Activated CD4-positive, alpha-beta T cell treated with anti-CD3 and anti-CD28 coated beads, Interleukin-2, amount 50 U/mL, for 16 hours (primary cell): ENCODE measurements around the gene CHPF2.

Source experiments
- DNase-seq: peaks from one replicate; pipeline ENCODE4 v3.0.0-alpha.2; 2020

CHPF2 gene

DNA sequence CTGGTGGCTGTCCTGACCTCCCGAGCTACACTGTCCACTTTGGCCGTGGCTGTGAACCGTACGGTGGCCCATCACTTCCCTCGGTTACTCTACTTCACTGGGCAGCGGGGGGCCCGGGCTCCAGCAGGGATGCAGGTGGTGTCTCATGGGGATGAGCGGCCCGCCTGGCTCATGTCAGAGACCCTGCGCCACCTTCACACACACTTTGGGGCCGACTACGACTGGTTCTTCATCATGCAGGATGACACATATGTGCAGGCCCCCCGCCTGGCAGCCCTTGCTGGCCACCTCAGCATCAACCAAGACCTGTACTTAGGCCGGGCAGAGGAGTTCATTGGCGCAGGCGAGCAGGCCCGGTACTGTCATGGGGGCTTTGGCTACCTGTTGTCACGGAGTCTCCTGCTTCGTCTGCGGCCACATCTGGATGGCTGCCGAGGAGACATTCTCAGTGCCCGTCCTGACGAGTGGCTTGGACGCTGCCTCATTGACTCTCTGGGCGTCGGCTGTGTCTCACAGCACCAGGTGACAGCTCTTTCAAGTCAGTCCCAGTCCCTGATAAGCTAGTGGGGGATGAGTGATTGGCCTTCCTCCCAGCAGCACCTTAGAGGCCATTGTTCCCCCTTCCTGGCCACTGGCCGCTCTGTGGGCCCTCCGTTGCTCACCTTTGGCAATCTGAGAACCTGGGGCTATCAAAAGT is 3.0 kb downstream of the CHPF2 start:
- no peak for DNase-seq

DNA sequence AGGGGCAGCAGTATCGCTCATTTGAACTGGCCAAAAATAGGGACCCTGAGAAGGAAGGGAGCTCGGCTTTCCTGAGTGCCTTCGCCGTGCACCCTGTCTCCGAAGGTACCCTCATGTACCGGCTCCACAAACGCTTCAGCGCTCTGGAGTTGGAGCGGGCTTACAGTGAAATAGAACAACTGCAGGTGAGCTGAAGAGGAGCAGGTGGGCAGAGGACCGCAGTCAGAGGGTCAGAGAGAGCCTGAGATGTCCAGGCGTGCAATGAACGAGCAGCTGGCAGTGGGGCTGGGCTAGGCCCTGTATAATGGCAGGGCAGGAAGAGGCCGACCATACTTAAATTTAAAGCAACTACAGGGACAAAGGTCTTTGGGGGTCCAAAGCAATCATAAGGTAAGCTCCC is 4.1 kb downstream of the CHPF2 start:
- DNase-seq, result no peak

DNA sequence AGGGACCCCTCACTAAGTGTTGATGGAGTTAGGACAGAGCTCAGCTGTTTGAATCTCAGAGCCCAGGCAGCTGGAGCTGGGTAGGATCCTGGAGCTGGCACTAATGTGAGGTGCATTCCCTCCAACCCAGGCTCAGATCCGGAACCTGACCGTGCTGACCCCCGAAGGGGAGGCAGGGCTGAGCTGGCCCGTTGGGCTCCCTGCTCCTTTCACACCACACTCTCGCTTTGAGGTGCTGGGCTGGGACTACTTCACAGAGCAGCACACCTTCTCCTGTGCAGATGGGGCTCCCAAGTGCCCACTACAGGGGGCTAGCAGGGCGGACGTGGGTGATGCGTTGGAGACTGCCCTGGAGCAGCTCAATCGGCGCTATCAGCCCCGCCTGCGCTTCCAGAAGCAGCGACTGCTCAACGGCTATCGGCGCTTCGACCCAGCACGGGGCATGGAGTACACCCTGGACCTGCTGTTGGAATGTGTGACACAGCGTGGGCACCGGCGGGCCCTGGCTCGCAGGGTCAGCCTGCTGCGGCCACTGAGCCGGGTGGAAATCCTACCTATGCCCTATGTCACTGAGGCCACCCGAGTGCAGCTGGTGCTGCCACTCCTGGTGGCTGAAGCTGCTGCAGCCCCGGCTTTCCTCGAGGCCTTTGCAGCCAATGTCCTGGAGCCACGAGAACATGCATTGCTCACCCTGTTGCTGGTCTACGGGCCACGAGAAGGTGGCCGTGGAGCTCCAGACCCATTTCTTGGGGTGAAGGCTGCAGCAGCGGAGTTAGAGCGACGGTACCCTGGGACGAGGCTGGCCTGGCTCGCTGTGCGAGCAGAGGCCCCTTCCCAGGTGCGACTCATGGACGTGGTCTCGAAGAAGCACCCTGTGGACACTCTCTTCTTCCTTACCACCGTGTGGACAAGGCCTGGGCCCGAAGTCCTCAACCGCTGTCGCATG is 5.2 kb downstream of the CHPF2 start:
- DNase-seq, result no peak

DNA sequence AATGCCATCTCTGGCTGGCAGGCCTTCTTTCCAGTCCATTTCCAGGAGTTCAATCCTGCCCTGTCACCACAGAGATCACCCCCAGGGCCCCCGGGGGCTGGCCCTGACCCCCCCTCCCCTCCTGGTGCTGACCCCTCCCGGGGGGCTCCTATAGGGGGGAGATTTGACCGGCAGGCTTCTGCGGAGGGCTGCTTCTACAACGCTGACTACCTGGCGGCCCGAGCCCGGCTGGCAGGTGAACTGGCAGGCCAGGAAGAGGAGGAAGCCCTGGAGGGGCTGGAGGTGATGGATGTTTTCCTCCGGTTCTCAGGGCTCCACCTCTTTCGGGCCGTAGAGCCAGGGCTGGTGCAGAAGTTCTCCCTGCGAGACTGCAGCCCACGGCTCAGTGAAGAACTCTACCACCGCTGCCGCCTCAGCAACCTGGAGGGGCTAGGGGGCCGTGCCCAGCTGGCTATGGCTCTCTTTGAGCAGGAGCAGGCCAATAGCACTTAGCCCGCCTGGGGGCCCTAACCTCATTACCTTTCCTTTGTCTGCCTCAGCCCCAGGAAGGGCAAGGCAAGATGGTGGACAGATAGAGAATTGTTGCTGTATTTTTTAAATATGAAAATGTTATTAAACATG is 6.0 kb downstream of the CHPF2 start:
- no peak for DNase-seq

DNA sequence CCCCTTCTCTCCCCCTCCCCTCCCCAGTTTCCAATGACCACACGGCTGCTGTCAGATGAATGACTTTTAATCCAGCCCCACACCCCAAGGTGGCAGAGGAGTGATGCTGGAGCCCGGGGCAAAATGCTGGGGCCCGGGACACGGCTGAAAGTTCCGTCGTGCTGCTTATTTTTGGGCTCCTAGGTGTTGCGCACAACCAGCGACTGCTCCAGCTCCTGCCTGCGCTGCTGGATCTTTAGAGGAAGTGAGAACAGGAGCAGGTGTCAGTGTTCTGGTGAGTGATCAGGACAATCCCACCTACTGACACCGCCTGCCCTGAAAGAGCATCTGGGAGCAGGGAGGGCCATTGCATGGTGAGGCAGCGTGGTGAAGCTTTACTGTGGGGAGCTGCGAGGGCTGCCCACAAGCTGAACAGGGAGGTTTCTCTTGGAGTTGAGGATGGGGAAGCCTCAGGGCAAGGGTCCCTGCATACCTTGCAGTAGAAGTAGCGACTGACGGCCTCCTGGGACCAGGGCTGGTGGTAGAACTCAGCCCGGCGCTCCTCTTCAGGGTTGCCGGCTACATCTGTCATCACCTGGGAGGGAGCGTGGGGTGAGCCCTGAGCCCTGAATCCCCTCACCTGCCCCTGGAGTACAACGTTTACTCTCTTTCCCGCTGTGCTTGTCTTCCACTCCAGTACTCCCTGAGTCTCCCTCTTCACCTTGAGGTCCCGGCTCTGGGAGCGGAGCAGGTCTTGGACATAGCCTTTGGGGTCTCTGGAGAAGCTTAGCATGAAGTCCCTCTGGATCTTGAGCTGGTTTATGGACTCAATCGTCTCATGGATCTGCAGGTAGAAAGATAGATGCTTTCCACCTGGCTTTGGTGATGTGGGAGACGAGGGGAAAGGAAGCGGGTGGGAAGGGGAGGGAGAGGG is 6.9 kb downstream of the CHPF2 start:
- no peak for DNase-seq

DNA sequence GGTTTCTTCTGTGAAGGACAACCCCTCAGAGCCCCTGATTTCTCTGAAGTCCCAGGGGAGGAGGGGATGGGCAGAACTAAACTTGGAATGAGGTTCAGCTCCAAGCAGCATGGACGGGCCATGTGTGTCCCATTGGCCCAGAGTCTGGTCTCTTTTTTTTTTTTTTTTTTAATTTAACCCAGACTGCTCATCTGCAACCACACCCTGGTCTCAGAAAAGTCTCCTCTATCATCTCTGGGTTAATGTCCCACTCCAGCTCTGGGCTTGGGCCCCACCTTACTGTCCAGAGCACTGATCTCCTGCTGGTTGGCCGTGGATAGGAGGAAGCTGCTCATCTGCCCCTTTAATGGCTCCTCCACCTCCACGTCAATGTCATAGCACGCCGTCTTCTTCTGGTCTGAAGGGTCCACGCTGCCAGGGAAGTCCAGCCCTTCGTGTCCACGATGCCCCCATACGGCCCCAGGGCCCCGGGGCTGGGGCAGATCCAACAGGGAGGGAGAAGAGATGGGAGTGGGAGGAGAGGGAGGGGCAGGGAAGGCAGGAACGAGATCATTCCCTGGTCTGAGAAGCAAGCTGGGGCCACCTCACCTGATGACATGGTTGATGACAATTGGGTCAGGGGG is 7.7 kb downstream of the CHPF2 start:
- DNase-seq, result no peak

DNA sequence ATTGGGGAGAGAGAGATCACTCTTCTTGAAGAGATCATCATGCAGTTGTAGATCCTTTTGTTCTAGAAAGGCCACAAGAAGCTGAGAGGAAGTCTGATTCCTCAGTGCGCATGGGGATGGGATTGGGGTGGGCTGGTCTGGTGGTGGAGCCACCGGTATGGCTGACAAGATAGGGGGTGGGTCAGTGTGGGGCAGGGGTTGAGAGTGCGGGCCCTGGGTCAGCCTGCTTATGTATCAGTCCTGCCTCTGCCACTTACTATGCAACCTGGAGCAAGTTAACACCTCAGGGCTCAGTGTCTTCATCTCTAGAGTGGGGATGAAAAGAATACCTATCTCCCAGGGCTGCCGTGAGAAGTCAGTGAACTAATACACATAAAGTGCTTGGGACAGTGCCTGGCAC is 8.3 kb downstream of the CHPF2 start:
- DNase-seq, result no peak

DNA sequence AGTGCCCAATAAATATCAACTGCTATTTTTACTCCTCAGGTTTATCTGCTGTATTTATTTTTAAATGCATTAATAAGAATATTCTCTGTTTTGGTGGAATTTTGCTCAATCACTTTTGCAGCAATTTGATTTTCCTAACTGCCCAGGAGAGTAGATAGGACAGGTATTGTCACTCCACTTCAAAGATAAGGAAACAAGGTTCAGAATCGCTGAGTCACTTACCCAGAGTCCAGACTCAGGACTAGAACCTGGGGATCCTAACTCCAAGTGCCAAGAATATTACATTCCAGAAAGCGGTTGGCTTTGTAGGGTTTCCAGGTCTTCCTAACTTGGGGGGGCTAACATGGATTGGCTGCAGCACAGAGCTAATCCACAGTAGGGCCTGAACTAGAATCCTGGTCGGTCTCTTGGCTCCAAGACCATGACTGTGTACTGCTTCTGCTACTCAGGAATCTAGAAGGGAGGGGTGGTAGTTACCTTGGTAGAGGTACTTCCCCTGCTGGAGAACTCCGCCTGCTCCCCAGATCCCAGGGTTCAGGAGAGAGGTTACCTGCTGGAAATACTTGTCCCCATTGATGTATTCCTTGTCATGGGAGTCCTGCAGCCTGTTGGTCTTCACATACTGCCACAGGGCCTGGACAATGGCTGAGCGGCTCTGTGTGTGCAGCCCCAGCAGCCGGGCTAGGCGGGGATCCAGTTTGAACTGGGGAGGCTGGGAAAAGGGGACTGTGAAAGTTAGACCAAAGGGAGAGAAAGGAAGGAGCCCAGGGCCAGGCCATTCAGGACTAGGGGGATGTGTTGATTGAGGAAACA is 8.9 kb downstream of the CHPF2 start:
- no peak for DNase-seq

DNA sequence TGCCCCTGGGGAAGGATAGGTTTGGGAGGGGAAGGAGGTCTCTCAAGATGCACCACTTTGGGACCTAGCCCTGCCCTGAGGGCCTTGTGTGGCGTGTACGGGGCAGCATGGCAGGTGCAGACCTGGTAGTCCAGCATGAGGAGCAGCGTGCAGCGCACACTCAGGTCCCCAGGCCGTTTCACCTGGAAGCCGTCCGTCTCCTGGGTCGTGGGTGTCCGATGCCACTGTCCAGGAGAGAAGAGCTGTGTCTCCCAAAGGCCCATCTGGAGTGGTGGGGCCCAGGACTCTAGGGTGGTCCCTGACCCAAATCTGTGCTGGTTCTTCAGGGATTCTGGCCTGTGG is 9.4 kb downstream of the CHPF2 start:
- no peak for DNase-seq

DNA sequence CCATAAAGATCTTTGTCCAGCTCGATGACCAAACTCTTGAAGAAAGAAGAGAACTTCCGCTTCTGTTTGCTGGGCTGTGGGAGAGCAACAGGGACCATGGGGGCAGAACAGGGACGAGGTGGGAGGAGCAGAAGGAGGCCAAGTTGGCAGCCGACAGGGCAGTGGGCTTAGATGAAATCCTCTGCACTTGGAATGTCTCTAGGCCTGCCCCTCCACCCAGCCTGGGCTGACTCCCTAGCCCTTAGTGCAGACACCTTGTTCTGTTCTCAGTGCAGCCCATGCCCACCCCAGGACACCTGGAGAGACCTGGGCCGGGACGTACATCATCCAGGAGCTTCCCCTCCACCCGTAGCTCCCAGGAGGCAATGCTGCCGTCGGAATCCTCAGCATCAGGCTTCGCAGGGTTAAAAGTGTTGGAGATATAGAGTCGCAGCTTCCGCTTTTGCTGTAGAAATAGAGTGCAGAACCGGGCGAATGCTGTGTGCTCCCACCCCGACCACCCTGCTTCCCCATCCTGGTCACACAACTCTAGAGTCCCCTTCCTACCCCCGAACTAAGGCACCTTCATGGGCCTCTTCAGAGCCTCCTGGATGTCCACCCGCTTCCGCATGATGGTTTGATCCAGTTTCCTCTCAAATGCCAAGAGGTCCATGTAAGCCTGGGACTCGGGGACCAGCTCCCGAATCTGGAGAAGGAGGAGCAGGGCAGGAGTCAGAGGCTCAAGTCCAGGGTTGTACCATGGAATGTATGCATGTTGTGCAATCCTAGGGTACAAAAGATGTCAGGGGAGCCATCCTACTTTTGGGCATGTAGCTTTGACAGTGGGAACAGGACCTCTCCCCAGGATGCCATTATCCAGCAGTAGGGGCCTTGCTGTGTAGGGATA is 10.1 kb downstream of the CHPF2 start:
- DNase-seq, result no peak

DNA sequence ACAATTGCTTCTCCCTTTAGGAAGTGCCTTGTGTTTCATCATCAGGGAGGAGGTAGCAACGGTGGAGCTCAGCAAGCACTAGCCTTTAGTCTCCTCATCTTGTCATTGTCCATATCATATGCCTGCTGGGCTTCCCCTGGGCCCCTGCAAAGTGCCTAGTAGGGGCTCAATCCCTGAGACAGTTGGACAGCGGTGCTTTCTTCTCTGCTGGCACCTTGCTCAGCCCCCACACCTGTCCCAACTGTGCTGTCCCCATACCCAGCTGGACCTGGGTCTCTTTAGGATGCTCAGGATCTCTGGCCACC is 10.7 kb downstream of the CHPF2 start:
- no peak for DNase-seq

DNA sequence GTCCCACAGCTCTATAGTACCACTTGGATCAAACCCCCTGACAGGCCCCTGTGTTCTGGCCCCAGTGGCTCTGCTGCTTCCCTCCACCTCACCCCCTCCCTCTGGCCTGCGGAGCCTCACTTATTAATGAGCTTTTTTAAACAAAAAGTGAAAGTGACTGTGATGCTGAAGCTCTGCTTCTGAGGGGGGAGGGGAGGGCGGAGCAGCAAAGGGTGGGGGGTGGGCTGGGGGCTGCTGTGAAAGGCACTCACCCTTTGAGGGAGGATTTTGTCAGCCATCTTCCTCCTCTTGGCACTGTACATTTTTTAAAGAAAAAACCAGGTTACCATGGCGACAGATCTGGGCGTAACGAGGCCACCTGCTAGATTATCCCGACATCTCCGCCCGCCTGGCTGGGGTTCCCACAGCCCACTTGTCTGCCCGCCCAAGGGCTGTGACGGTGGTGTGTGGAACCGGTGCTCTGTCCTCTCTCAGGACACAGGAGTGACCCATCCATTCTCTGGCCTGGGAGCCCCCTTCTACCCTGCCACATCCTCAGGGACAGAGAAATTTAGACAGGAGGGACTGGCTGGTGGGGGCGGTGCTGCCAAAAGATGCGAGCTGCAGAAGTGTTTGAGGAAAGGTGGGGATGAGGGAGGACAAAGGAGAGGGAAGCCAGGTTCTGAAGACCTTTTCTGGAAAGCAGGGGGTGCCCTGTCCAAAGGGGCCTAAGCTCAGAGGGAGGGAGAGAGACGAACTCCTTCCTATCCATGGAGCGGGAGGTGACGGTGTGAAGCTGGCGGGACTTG is 11.3 kb downstream of the CHPF2 start:
- DNase-seq, result peak; percentile 33

DNA sequence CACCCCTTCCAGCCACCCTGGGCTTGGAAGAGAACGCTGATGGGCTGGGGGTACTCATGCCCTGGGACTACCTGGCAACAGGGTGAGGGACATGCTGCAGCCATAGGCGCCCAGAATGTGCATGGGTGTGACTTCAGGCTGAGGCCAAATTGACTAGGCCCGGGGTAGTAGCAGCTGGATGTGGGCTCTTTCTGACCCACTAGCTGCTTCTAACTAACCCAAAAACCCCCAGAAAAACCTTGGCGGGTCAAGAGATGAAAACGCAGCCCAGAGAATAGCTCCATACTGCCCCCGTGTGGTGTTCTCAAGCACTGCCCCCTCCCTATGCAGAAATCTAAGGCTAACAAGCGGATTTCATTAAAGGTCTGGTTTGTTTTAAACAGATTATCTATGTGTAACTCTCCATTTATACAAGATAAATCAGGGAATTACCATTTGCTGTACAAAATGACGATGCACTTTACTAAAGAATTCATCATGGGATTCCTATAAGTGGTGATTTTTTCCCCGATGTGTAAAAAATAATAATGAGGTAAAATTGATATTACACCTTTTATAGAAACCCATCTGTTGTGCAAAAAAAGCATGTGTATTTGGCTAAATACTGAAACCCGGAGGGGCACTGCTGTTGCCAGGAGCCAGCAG is 12.0 kb downstream of the CHPF2 start:
- DNase-seq, result peak; percentile 67

DNA sequence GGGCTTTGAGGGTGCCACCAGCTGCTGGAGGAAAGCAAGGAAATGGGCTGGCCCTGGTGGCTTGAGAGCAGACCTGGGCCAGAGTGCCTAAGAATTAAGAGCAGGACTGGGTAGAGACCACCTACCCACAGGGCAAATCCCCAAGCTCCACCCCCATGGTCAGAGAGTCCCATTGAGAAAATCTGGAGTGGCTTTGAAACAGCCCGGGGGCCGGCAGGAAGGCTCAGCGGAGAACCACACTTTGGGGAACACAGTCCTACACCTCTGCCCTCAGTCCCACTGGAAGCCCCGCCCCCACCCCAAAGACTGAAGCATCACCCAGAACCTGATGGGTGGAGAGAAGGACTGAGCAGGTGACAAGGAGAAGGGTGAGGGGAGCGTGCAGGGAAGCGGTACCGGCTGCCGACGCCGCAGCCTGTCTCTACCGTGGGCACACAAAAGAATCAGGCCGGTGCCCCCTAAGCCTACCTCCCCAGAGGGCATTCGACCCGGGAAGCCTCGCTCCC is 12.6 kb downstream of the CHPF2 start:
- DNase-seq, result no peak

DNA sequence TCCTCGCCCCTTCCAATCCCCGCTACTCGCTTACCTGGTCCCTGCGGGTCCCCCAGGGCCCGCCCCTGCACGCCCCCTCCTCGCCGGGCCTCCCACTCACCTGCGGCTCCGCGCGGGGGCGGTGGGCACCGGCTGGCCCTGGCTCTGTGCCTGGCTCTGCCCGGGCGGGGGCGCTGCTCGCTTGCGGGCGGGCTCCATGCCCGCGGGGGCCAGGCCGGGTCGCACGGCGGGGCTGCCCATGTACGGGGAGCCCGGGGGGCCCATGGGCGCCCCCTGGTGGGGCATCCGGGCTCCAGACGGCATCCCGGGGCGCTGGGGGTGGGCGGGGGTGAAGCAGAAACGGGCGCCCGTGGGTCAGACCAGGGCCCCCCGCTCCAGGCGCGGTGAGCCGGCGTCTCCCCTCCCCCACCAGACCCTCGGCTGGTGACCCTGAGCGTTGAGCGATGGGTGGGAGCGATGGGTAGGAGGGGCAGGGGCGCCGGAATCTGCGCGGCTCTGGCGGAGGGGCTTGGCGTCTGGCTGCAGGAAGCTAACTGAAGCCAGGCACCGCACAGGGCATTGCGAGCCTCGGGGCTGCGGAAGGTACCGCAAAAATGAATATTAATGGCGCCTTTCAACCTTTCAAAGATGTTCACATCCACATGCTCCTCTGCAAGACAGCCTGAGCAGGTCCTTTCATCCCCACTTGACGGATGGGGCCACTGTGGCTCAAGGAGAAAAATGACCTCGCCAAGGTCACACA is 13.2 kb downstream of the CHPF2 start:
- DNase-seq, result peak; percentile 50

DNA sequence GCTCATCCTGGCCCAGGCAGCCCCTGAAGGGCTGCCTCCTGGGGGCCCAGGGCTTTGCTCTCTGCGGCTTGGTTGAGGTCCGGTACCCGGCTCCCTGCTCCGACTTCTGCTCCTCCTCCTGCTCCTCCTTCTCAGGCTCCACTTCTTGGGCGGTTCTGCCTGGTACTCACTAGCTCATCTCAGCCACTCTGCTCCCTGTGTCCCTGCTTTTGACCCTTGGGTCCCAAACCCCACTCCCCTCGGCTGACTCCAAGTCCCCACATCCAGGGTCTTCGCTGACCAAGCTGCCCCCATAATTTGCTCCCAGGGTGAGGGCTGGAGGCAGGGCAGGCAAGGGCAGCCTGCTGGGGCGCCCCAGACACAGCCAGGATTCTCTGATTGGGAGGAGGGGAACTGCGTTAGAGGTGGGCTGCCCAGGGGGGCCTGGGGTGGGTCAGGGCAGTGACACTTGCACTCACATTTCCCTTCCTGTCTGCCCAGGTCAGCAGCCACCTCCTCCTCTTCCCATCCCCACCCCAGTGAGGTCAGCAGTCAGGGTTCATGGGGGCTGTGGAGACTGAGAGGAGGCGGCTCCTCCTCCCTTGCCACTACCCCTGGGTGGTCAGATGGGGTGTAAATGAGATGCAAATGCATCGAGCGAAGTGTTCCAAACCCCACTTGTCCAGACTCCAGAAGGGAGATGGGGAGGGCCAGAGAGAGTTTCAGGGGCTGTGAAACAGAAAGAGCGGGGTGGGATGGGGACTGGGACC is 14.0 kb downstream of the CHPF2 start:
- no peak for DNase-seq

DNA sequence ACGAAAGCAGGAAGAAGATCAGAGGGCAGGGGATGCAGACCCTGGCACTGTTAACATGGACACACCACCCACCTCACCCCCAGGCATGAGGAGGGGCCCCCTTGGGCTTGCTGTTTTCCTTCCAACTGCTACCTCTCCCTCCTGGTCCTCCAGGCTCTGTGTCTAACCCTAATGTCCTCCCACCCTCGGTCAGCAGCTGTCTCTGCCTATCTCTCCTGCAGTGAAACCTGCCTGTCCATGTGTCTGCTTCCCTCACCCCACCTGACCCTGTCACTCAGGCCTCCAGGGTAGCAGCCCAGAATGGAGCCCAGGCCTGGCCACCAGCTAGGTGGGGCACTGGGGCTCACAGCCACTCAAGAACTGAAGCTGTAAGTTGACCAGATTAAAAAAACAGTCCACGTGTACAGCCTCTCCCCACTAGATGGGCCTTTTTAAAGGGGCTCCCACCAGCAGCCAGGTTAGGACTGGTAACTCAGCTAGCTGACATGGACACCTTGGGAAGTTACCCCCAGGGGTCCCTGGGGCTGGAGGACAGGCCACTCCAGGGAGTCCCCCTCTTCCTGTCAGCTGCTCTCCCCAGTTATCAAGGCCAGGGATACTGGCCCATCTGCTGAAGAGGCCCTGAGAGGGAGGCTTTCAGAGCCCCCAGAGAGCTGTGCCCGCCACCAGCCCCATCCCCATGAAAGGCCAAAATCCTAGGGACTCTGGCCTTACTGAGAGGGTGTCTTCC is 14.7 kb downstream of the CHPF2 start:
- DNase-seq, result no peak
